Hematopoietic multipotent progenitor cell treated with erythropoietin and hydrocortisone succinate and interleukin-3 and kit ligand, for 17 days (in vitro differentiated cells): ENCODE results near the gene DLG5.

Experiments used
- DNase-seq: peaks from one replicate; pipeline ENCODE4 v3.0.0-alpha.2; 2015; ENCODE audit warnings: low spot score

Gene DLG5

DNA sequence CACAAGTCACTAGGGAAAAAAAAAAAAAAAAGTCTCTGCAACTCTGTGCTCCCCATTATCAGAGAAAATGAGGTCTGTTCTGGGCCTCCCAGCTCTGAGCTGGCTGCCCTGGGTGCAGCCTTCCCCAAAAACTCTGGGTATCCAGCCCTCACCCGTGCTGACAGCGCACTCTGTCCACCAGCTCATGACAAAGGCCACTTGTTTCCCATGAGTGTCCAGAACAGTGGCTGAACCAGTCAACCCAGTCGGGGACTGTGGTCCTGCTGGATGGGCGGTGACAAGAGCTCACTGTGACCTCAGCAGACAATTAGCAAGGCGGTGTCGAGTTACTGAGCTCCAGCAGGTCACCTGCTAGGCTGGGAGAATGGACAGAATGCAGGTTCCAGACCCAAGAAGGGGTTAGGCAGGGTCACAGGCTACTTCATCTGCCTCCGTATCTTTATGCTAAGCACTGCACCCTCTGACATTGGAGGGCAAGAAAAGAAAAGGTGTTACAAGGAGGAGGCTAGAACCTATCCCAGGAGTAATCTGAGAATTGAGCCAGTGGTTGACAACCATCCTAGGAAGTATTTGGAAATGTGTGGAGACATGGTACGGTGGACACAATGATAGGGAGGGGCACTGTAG is 37.2 kb downstream of the DLG5 start:
- DNase-seq = no peak

DNA sequence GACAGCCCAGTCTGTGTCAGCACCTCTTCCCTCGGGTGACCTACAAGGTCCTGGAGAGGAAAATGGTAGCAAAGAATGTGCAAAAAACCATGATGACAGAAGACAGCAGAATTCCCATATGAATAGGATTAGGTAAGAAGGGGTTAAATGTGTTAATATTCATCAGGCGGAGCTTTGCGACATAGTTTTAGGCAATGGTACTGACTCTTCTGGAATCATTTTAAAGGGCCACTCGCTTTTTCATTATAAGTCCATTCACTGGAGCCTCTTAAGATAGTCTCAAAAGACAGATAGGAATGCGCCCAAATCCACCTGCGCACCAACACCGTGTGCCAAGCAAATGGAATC is 38.2 kb downstream of the DLG5 start:
- DNase-seq = no peak

DNA sequence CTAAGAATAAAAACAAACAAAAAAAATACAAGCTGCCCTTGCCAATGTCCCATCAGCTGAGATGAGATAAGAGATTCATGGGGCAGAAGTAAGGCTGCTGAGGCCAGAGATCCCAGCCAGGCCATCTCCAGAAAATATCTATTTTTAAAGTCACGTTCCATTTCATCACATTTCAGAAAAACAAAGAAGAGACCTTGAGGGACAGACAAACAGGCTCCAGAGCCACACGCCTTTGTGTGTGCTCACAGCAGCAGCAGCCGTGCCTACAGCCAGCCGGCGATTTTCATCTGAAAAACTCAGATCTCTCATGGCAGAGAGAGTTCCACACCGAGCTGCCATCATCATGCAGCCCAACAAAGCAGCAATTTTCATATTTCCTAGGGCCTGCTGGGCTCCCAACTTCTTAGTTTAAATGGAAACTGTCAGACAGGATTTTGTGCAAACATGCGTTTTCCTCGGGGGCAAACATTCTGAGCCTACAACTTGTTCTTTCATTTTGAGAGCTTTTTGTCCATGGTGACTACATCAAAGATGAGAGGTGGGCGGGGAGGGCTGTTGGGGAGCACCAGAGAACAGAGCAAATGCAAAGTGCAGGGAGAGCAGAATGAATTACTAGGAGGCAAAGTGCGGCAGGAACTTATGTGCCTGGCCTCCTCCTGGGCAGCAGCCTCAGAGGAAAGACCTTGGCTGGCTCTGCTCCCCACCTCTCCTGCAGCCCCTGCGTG is 38.8 kb downstream of the DLG5 start:
- DNase-seq = no peak

- no peak for DNase-seq
Measured at GRCh38 chr10:77886795-77887355, 39.7 kb downstream of the DLG5 start.

- DNase-seq = no peak
Measured at GRCh38 chr10:77884181-77884580, 42.4 kb downstream of the DLG5 start.

DNA sequence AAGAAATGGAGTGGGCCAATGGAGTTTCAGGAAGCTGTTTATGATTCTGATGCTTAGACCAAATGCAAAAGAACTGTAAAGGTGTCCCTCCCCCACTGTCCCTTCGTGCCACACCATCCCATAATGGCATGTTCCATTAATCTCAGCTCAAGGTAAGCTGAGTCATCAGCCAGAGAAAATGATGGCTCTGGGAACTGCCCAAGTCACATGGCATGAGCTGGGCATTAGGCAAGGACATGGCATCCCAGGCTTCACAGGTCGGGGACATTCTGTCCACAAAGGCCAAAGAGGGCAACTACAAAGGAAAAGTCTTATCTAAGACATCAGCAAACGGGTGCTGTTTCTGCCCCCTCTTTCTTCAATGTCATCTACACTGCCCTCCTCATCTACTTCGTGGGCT is 44.9 kb downstream of the DLG5 start:
- DNase-seq = no peak

GRCh38 chr10:77881222-77881621 is 45.3 kb downstream of the DLG5 start:
- DNase-seq = no peak

DNA sequence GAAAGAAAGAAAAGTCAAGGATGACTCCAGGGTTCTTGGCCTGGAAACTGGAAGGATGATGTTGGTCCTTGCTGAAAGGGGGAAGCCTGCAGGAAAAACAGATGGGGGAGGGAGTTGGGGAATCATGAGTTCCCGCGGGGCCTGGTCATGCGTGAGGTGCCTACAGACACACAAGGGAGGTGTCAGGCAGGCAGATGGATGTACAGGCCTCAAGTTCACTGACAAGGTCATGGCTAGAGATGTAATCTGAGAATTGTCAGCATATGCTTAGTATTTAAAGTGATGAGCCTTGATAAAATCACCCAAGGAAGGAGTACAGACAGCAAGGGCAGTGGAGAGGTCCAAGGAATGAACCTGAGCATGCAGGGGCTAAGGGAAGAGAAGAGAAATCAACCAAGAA is 46.8 kb downstream of the DLG5 start:
- no peak for DNase-seq

DNA sequence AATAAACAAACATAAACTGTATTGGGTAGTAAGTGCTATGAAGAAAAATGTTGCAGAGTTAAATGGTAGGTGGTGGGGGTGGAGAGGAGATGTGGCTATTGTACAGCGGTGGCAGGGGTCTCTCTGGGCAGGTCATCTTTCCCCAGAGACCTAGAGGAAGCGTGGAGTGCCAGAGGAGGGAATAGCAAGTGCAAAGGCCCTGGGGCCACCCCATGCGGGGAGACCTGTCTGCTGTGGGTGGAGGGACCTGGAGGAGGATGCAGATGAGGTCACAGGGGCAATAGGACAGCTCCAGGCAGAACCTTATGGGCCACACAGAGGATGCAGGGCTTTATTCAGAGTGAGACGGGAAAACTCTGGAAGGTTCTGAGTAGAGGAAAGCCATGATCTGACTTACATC is 47.5 kb downstream of the DLG5 start:
- no peak for DNase-seq

GRCh38 chr10:77877441-77878344 is 48.9 kb downstream of the DLG5 start:
- DNase-seq = no peak

GRCh38 chr10:77875730-77876129 is 50.8 kb downstream of the DLG5 start:
- DNase-seq = no peak

DNA sequence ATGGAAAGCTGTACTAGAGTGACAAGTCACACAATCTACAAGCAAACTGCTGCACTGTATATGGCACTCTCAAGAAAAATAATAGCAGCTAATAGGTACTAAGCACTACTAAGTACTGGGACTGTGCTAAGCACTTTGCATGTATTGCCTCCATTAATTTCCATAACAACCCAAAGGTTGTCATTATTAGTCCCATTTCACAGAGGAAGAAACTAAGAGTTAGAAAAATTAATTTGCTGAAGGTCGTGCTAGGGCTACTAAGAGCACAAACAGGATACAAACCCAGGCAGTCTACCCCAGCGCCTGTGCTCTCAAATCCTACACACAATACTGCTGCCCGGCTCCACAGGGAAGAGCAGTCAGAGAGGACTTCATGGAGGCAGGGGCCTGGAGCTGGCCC is 51.7 kb downstream of the DLG5 start:
- DNase-seq = no peak

DNA sequence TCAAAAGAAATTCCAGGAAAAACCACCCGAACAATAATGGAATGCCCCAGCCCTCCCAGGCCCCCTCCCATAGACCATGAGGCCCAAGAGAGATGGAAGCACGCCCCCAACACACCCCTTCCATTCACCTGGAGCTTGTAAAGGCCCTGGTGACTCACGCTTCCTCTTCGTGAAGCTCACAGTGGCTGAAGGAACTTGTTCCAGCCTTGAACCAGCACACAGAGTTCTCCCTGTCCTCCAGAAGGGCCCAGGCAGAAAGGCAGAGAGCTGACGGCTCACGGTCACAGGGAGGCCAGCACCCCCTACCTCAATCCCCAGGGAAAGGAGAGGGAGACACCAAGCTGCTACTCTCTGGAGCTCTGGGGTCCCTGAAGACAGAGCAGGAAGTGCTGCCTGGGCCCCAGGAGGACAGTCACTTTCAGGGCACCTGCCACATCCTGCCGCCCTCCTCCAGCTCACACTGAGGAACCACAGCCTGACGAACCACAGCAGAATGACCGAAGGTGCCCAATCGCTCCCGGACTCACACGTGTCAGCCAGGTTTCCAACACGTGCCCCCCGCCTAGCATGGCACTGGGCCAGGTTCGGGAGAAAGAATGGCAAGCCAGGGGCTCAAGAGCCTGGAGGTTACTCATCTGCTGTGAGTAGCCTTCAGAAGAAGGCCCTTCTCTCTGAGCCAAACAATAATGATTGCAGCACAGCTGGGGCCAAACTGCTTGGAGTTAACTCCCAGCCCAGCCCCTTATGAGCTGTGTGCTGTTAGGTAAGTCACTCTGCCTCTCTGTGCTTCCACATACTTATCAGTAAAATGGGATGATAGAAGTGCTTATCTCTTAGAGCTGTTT is 52.8 kb downstream of the DLG5 start:
- no peak for DNase-seq

DNA sequence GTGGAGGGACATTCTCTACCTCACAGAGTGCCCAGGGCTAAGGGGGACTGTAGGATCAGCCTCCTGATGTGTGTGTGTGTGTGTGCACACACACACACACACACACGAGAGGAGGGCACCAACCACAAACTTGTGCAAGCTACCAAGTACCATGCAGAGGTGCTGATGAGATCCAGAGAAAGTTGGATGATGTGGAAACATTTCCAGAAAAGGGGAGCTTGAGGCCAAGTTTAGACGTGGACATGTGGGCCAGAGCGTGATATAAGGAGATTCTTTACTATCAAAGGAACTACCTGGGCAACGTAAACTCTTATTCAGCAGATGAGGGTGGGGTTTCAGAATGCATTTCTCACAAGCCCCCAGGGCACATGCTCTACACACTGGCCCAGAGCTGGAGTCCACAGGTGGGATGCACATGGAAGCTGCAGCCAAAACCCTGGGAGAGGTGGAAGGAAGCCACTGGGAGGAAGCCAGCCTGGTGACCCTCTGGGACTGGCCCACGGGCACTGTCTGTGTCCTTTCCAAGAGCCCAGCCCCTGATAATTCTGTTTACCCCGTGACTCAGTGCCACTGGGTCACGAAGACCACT is 53.5 kb downstream of the DLG5 start:
- no peak for DNase-seq

GRCh38 chr10:77872151-77872946 is 54.2 kb downstream of the DLG5 start:
- no peak for DNase-seq

GRCh38 chr10:77869626-77870420 is 56.7 kb downstream of the DLG5 start:
- no peak for DNase-seq

DNA sequence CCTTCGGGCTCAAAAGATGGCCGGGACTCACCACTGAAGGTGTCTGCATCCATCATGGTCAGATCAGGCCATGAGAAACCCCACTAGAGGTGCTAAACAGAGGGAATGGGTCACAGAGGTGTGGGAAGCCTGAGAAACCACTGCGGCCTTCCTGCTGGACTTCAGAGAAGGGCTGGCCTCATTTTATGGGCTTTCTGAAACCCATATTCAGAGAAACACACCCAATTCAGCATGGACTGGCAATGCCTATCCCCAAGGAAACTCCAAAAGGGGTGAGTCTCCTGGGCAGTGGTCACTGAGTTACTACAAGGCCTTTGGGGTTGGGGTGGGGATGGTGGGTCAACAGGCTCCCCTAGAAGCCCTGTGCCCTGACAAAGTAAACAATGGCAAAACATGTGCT is 58.0 kb downstream of the DLG5 start:
- DNase-seq = no peak

DNA sequence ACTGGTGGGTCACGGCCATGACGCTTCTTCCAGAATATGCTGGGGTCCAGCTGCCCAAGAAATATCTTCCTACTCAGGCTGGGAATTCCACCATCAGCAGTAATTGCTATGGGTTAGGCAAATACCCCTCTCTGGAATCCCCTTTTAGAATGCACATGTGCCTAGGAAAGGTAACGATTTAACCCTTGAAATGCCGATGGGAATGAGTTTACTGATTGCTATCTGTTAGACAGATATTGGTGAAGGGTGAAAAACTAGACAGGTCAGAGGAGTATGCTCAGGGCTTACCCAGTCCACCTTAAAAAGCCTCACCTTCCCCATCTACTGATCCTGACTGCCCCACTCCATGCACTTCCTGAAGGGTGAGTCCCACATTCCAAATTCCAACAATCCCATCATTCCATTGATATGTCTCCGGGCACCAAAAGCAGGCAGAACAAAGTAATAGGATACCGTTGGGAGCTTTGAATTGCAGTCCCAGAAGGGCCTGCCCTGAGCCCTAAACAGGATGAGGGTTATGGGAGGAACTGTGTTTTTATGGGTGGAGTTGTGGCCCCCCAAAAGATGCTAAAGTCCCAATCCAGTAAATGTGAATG is 59.3 kb downstream of the DLG5 start:
- no peak for DNase-seq

DNA sequence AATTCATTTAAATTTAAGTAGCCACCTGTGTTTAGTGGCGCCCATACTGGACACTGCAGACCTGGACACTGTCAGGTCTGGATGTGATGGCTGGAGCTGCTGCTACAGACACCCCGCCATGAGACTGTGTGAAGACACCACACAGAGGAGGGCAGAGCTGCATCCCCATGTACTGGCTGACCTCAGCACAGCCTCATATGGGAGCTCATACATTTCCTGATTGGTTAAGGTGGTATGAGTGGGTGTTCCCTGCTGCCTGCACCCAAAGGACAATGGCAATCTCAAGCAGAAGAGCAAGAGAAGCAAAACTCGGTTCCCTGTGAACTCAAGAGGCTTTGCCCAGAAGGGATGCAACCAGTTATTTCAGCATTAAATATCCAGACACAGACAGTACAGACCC is 60.0 kb downstream of the DLG5 start:
- no peak for DNase-seq
